Measurements from ENCODE around the gene CA10. TPM values are rescaled to one million over a fixed set of nuclear protein-coding genes. Genes with fewer than 3 reads are reported as not detected.

CA10 gene
- polyA plus RNA-seq, 1 donor from 2014 or later = 6.2 TPM

- H3K9me2 ChIP-seq (ENCODE audit: insufficient read depth, low read length) = no peaks in the 10 kb centered on the region
- no peaks in the 10 kb centered on the region for H3K9me3 ChIP-seq (ENCODE audit: low read length)
- H3K36me3 ChIP-seq (ENCODE audit: insufficient read depth, low read length) = no peaks in the 10 kb centered on the region
- TF ChIP-seq MXI1 (conservative IDR thresholded peaks at IDR 0.05; ENCODE audit: poor library complexity, severe bottlenecking) (no peak), SMC3 (conservative IDR thresholded peaks at IDR 0.05; ENCODE audit: poor library complexity) (no peak), EZH2 (IDR thresholded peaks at IDR 0.05; ENCODE audit: borderline replicate concordance, insufficient read depth, low read length, poor library complexity, severe bottlenecking) (no peak), EP300 (conservative IDR thresholded peaks at IDR 0.05; ENCODE audit: poor library complexity, severe bottlenecking) (no peak), CTCF (IDR thresholded peaks at IDR 0.05; ENCODE audit: poor library complexity, severe bottlenecking) (no peak), POLR2AphosphoS5 (IDR thresholded peaks at IDR 0.05) (no peak), REST (IDR thresholded peaks at IDR 0.05; ENCODE audit: borderline replicate concordance) (no peak), TAF1 (IDR thresholded peaks at IDR 0.05; ENCODE audit: low read depth) (no peak), RAD21 (conservative IDR thresholded peaks at IDR 0.05) (no peak)
- H3K79me2 ChIP-seq (replicated peaks; ENCODE audit: insufficient read depth, low read length) = no peaks in the 10 kb centered on the region
- H3K27ac ChIP-seq (ENCODE audit: low read length) = no peak overlapping the region
- H3F3A ChIP-seq (ENCODE audit: insufficient read depth, low read length, poor library complexity, severe bottlenecking) = no peaks in the 10 kb centered on the region
- H3K4me3 ChIP-seq (ENCODE audit: low read length) = no peak overlapping the region
- no peaks in the 10 kb centered on the region for H3K27me3 ChIP-seq (ENCODE audit: insufficient read depth, low read depth, low read length)
- no peak overlapping the region for H2AFZ ChIP-seq (ENCODE audit: low read depth, low read length)
- H3K4me2 ChIP-seq (ENCODE audit: low read length) = no peak overlapping the region
- no peak overlapping the region for H3K9ac ChIP-seq (ENCODE audit: low read length)
- no peaks in the 10 kb centered on the region for H4K20me1 ChIP-seq (ENCODE audit: insufficient read depth)
Observed at GRCh38 chr17:51850201-51850600, 308.3 kb downstream of the CA10 start.

GRCh38 chr17:51848451-51848850, 310.1 kb downstream of the CA10 start:
- Histone ChIP-seq H3K27ac (ENCODE audit: low read length) (no peak overlapping the region), H3K9me3 (ENCODE audit: low read length) (no peaks in the 10 kb centered on the region), H3K4me3 (ENCODE audit: low read length) (no peak overlapping the region), H3K79me2 (replicated peaks; ENCODE audit: insufficient read depth, low read length) (no peaks in the 10 kb centered on the region), H3K9me2 (ENCODE audit: insufficient read depth, low read length) (no peaks in the 10 kb centered on the region), H3K27me3 (ENCODE audit: insufficient read depth, low read depth, low read length) (no peaks in the 10 kb centered on the region), H2AFZ (ENCODE audit: low read depth, low read length) (no peak overlapping the region), H3K4me2 (ENCODE audit: low read length) (no peak overlapping the region), H3K9ac (ENCODE audit: low read length) (no peak overlapping the region), H3K36me3 (ENCODE audit: insufficient read depth, low read length) (no peaks in the 10 kb centered on the region), H4K20me1 (ENCODE audit: insufficient read depth) (no peaks in the 10 kb centered on the region), H3F3A (ENCODE audit: insufficient read depth, low read length, poor library complexity, severe bottlenecking) (no peaks in the 10 kb centered on the region)
- TF ChIP-seq TAF1 (IDR thresholded peaks at IDR 0.05; ENCODE audit: low read depth) (no peak), SMC3 (conservative IDR thresholded peaks at IDR 0.05; ENCODE audit: poor library complexity) (no peak), REST (IDR thresholded peaks at IDR 0.05; ENCODE audit: borderline replicate concordance) (no peak), MXI1 (conservative IDR thresholded peaks at IDR 0.05; ENCODE audit: poor library complexity, severe bottlenecking) (no peak), EZH2 (IDR thresholded peaks at IDR 0.05; ENCODE audit: borderline replicate concordance, insufficient read depth, low read length, poor library complexity, severe bottlenecking) (no peak), POLR2AphosphoS5 (IDR thresholded peaks at IDR 0.05) (no peak), EP300 (conservative IDR thresholded peaks at IDR 0.05; ENCODE audit: poor library complexity, severe bottlenecking) (no peak), CTCF (IDR thresholded peaks at IDR 0.05; ENCODE audit: poor library complexity, severe bottlenecking) (no peak), RAD21 (conservative IDR thresholded peaks at IDR 0.05) (no peak)
